LoVo (cell line): Measurements from ENCODE around the gene CLPTM1.
A peak's percentile ranks its signal among the peaks of the same experiment; 100 is the strongest.
"Not testable (repeated sequence)": the region's sequence is repeated elsewhere in the genome, so short reads cannot be mapped to it uniquely, and the experiment has no call there.

ENCODE experiments used
- DNase-seq: peaks from one replicate; pipeline ENCODE4 v3.0.0-alpha.2; 2016; ENCODE audit warnings: low spot score

Gene CLPTM1

DNA sequence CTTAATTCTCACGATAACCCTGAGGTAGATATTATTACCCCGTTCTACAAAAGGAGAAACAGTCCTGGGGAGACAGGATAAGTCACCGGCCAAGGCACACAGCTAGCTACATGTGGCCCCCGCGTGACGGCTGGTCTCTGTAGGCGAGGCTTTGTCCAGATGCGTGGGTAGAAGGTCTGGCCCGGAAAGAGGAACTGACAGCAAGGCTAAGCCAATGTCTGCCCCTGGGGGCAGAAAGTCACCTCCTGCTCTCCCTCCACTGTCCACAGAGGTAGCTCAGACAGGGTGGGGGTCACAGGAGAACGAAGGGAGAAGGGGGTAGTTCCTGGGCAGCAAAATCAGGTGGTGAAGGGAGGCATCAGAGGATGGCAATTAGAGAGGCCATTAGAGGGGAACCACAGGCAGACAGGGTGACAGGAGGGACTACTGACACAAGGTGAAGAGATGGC is 11.4 kb upstream of the CLPTM1 start:
- DNase-seq = no peak

- DNase-seq = no peak
Observed at GRCh38 chr19:44947041-44947581, 8.1 kb upstream of the CLPTM1 start.

GRCh38 chr19:44948237-44948636 is 6.9 kb upstream of the CLPTM1 start:
- DNase-seq = no peak

DNA sequence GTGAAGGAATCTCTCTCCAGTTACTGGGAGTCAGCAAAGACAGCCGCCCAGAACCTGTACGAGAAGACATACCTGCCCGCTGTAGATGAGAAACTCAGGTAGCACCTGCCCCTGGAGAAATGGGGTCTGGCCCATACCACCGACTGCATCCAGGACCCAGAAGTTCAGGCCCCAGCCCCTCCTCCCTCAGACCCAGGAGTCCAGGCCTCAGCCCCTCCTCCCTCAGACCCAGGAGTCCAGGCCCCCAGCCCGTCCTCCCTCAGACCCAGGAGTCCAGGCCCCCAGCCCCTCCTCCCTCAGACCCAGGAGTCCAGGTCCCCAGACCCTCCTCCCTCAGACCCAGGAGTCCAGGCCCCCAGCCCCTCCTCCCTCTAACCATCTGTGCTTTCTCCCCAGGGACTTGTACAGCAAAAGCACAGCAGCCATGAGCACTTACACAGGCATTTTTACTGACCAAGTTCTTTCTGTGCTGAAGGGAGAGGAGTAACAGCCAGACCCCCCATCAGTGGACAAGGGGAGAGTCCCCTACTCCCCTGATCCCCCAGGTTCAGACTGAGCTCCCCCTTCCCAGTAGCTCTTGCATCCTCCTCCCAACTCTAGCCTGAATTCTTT is 6.3 kb upstream of the CLPTM1 start:
- no peak for DNase-seq

GRCh38 chr19:44949550-44949949 is 5.6 kb upstream of the CLPTM1 start:
- DNase-seq = no peak

DNA sequence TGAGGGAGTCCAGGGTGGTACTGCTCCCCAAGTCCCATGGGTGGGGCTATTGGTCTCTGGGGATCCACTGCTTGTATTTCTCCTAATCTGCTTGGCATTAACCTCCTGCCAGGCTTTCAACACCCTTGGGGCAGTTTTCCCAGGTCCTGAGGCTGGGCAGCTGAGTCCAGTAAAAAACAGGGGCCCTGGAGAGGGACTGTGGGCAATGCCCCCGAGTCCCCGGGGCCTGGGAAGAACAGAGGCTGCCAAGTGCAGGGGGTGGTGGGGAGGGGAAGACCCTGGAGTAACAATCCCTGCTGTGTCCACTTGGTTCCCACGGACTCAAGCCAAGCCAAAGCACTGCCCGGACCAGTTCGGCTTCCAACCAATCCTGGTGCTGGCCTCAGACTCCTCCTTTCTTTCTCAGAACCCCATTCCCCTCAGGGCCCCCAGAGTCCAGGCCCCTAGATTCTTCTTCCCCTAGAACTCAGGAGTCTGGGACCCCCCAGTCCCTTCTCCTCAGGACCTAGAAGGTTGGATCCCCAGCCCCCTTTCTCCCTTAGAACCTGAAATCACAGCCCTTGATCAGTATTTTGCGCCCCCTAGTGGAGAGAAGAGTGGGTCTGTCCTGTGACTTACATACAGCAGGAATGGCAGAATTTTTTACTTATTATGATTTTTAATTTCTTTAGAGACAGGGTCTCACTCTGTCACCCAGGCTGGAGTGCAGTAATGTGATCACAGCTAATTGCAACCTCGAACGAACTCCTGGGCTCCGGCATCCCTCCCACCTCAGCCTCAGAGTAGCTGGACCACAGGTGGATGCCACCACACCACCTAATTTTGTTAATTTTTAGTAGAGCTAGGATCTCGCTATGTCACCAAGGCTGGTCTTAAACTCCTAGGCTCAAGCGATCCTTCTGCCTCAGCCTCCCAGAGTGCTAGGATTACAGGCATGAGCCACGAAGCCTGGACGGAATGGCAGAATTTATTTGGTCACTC is 3.7 kb upstream of the CLPTM1 start:
- DNase-seq = peak; percentile 76

GRCh38 chr19:44954278-44954648 is 917 bp upstream of the CLPTM1 start:
- no peak for DNase-seq

DNA sequence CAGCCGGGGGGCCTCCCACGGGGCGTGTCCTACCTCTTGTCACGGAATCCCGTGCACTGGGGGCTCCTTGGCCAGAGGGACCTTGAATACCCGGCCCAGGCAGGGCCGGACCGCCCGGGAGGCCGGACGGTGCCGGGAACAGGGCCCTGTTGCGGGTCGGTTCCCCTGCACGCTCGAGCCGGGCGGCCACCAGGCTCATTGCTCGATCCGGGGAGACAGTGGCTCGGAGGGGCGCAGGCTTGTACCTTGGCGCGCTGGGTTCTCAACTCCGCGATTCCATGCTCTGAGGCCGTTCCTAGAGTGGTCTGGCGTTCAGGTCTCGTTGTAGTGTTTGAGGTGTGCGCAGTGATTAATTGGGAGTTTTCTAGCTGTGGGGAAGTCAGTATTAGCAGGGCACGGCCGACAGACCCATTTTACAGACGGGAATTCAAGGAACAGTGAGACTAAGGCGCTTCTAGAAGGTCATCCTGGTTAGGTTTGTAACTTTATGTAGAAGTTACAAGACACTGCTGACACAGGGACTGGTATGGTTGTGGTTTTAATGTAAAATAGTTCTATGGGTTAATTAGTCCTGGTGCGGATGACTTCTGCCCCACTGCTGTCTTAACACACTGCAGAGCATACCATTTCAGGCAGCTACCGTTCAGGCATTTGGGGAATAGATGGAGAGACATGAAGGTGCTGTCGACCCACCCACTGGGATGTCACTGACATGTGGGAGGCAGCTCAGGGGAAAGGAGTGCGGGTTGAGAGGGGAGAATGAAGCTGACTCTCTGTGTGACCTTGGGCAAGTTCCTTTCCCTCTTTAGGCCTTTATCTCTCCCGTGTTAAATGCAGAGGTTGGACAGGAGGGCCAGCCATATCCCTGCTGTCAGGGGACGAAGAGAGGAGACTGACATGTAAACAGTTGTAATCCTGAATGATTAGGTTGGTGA is 592 bp downstream of the CLPTM1 start:
- no peak for DNase-seq

- no peak for DNase-seq
Observed at GRCh38 chr19:44957526-44957925, 2.3 kb downstream of the CLPTM1 start.

GRCh38 chr19:44958090-44958489 is 2.9 kb downstream of the CLPTM1 start:
- DNase-seq = no peak

GRCh38 chr19:44959691-44960090 is 4.5 kb downstream of the CLPTM1 start:
- DNase-seq = no peak

DNA sequence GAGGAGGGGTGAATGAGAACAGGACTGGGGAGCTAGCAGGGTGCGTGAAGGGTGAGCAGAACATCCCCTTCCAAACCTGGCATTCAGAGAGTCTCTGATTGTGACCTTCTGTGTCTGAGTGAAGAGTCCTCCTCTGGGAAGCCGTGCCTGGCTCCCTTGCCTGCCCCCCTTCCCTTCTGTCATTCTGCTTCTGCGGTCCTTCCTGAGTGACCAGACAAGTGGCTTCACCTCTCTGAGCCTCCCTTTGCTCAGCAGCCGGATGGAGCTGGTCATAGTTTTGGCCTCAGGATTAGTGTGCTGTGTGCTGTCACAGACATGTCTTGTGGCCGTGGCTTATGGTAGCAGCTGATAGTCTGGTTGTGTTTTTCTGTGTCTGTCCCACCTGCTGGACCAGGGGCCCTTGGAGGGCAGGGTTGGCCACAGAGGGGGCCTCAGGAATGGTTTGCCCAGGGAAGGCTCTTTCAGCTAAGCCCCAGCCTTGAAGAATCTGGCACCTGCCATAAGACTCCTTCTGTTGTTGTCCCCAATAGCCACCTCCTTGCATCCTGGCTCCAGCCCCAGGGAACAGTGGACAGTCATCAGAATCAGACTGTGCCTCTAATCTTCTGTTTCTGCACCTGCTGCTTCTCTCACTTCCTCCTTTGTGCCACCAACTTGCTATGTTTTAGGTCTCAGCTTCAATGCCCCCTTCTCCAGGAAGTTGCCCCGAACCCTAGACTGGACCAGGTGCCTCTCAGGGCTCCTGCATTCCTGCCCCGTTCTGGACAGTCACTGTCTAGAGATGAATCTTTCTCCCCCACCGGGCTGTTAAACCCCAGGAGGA is 5.9 kb downstream of the CLPTM1 start:
- no peak for DNase-seq

DNA sequence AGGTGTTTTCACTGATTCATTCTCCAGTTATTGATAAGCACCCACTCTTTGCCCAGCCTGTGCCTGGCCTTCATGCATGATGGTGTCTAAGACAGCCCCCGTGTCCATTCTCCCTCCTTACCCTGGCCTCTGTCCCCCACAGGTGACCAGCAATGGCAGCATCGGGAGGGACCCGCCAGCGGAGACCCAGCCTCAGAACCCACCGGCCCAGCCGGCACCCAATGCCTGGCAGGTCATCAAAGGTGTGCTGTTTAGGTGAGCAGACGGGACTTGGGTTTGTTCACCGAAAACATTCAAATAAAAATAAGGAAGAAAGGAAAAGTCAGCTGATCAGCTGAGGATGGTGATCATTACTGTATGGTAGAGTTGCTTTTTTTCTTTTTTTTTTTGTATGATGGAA is 6.6 kb downstream of the CLPTM1 start:
- DNase-seq = no peak

DNA sequence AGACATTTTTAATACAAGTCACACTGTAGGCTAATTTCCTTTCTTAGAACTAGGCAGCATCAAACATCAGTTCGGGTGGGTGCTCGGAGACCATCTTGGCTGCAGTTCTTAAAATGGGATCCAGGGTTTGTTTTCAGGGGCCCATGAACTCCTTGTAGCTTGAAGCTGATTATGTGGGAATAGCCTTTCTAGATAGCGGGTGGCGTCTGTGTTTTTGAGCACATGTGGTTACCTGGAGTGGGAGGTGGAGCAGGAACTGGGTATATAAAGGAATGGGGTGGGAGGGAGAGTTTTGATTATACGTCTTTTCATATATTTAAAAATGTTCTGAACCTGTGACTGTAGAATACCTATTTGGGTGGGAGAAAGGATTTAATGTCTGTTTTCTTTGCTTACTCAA is 12.9 kb downstream of the CLPTM1 start:
- no peak for DNase-seq

- no peak for DNase-seq
Observed at GRCh38 chr19:44968670-44969069, 13.5 kb downstream of the CLPTM1 start.

DNA sequence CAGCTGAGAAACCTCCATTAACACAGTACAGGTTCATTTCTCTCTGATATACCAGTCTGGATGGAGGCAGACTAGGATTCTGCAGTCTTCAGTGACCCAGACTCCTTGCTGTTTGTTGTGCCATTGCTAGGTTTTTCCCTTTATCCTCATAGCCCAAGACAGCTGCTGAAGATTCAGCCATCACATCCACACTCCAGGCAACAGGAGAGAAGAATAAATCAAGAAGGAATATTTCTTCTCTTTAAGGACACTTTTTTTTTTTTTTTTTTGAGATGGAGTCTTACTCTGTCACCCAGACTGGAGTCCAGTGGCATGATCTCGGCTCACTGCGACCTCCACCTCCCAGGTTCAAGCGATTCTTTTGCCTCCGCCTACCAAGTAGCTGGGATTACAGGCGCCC is 14.3 kb downstream of the CLPTM1 start:
- no peak for DNase-seq

DNA sequence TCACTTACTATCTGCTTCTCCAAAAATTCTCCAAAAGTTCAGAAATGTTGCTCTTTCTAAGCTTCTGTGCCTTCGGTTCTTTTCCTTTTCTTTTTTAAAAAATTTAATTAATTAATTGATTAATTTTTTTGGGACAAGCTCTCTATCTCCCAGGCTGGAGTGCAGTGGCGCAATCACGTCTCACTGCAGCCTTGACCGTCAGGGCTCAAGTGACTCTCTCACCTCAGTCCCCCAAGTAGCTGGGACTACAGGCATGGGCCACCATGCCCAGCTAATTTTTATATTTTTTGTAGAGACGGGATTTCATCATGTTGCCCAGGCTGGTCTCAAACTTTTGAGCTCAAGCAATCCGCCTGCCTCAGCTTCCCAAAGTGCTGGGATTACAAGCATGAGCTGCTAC is 16.3 kb downstream of the CLPTM1 start:
- not testable (repeated sequence) for DNase-seq

- no peak for DNase-seq
Observed at GRCh38 chr19:44972802-44973201, 17.6 kb downstream of the CLPTM1 start.

DNA sequence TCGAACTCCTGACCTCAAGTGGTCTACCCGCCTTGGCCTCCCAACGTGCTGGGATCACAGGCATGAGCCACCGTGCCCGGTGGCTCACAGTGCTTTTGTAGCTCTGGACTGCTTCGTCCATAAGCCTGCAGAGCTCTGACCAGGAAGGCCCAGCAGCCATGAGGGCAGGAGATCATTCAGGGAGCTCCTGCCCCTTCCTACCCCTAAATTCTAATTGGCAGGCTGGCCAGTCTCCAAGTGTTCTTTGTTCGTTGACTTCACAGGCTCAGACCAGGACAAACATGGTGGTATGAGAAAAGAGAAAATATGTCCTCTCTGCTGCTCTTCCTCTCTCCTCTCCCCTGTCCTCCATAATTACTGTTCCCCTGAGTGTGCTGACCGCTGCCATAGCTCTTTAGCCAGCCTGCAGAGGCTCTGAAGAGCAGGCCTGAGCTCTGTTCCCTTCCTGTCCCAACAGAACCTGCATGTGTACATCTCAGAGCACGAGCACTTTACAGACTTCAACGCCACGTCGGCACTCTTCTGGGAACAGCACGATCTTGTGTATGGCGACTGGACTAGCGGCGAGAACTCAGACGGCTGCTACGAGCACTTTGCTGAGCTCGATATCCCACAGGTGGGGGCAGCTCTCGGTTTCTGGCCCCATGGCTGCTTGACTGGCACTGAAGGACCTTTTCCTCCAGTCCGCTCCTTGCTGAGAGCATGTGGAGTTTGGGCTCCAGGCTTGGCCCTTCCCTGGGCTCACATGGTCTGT is 19.0 kb downstream of the CLPTM1 start:
- DNase-seq = no peak

DNA sequence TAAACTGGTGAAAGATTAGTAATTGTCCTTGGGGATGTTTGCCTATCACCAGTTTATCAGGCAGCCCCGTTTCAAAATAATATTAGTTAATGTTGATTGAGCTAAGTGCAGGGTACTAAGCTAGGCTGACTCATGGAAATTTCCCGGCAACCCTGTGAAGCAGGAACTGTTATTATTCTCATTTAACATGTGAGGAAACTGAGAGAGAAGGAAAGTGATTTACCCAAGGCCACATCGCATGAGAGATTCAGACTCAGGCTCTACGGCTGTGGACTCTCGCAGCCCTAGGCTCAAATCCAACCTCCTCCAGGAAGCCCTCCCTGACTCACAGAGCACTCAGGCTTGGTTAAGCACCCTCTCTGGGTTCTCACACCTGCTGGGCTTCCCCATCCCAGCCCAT is 19.7 kb downstream of the CLPTM1 start:
- no peak for DNase-seq
